T follicular helper cell (primary cell): ENCODE results near the gene NADK2.
"Not testable (repeated sequence)": the region's sequence is repeated elsewhere in the genome, so short reads cannot be mapped to it uniquely, and the experiment has no call there.

Experiments
- DNase-seq: peaks from one replicate; pipeline ENCODE4 v3.0.0-alpha.2; 2020; ENCODE audit warnings: low read depth

NADK2 gene

GRCh38 chr5:36206913-36207312 is 34.8 kb downstream of the NADK2 start:
- DNase-seq = no peak

DNA sequence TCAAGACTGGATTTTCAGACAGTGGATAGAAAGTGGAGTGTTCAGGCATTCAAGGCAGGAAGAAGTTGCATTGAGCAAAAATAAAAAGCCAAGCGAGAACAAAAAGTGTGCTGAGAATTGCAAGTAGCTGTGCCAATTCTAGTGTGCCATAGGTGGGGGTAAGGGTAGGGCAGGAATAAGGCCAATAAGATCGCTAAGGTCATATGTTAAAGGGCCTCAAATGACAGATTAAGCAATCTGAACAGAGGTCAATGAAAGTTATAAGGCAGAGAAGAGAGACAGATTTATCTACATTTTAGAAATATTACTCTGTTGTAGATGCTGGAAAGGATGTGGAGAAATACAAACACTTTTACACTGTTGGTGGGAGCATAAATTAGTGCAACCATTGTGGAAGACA is 36.4 kb downstream of the NADK2 start:
- DNase-seq = no peak

- no peak for DNase-seq
Measured at GRCh38 chr5:36202521-36202961, 39.2 kb downstream of the NADK2 start.

GRCh38 chr5:36200513-36200912 is 41.2 kb downstream of the NADK2 start:
- no peak for DNase-seq

GRCh38 chr5:36199620-36200019 is 42.1 kb downstream of the NADK2 start:
- no peak for DNase-seq

- not testable (repeated sequence) for DNase-seq
Measured at GRCh38 chr5:36198783-36199182, 42.9 kb downstream of the NADK2 start.

DNA sequence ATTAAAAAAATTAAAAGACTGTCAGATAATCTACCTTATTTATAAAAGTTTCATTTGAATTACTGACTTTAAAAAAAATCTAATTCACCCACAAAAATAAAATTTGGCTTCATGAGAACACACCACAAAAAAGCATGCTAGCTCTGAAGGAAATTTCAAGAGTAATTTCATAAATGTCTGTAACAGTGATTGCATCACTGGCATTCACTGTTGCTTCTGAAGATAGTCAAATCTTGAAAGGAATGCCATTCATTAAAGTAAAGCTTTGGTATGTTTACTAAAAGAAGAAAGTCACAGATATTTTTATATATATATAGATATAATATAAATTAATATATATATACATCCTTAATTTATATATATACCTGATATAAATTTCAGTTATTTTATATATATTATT is 43.4 kb downstream of the NADK2 start:
- no peak for DNase-seq

DNA sequence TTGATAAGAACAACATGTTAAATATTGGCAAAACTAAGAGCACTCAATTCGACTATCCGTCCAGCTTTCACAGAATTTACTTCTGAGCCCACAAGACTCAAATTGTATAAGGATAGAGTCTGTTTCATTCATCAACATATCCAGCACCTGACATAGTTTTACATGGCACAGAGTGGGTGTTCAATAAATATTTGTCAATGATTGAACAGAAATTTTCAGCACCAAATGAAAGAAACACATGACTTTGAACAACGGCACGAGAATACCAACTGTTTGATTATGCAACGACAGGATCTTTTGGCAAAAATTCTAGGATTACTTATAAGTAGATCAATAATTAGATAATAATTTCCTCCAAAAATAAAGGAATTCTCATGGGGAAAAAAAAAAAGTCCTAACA is 48.0 kb downstream of the NADK2 start:
- no peak for DNase-seq

DNA sequence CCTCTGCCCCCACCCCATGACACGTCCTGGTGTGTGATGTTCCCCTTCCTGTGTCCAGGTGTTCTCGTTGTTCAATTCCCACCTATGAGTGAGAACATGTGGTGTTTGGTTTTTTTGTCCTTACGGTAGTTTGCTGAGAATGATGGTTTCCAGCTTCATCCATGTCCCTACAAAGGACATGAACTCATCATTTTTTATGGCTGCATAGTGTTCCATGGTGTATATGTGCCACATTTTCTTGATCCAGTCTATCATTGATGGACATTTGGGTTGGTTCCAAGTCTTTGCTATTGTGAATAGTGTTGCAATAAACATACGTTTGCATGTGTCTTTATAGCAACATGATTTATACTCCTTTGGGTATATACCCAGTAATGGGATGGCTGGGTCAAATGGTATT is 57.3 kb downstream of the NADK2 start:
- not testable (repeated sequence) for DNase-seq

GRCh38 chr5:36181774-36182173 is 60.0 kb downstream of the NADK2 start:
- DNase-seq = no peak

GRCh38 chr5:36180556-36181350 is 61.0 kb downstream of the NADK2 start:
- DNase-seq = no peak

DNA sequence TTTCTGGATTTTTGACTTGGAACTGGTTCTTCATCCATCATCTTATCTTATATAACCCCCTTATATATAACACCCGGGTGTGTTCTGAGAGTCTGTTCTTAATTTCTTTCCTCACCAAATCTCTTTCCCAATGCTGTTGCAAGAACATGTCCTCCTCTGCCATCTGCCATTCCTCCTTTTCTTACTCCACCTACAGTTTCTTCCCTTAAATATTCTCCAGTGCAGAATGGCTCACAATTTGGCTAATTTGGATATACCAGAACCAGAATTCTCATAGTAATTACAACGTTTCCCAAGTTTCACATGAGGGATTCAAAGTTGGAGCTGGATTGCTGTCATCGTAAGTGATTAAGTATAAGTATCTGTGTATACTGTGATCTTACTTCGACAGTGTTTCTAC is 61.8 kb downstream of the NADK2 start:
- no peak for DNase-seq

DNA sequence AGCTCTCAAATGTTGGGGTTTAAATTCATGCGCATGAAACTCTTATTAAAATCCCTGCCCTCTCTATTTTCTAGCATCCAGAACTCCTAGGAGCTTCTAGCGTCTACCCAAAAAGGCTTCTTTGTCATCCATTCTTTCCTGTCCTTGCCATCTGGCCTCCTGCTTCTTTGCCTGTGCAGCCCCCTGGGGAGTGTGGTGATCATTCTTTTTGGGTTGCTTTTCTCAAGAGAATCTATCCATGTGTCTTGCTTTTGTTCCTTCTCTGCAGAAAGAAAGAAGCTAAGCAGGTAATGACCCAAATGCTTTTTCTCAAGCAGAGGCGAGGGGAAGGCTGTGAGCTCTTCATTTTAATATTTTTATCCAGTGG is 63.2 kb downstream of the NADK2 start:
- no peak for DNase-seq

- DNase-seq = no peak
Measured at GRCh38 chr5:36177715-36178523, 63.8 kb downstream of the NADK2 start.

DNA sequence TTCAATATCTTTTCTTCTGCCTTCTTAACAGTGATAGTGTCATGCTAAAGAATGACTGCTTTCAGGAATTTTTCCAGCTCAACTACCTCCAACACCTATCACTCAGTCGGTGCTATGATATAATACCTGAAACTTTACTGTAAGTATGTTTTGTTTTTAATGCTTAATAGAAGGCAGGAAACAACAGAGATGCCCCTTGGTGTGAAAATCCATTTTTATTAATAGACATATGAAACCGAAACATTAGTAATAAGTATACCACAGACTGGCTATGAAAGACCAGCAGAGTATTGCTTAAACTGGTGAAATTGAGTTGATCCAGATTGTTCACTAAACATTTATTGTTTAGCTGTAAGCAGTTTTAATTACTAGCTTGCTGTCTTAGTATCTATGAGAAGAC is 64.6 kb downstream of the NADK2 start:
- DNase-seq = no peak

- DNase-seq = no peak
Measured at GRCh38 chr5:36175043-36175442, 66.7 kb downstream of the NADK2 start.

GRCh38 chr5:36174119-36174518 is 67.6 kb downstream of the NADK2 start:
- no peak for DNase-seq

GRCh38 chr5:36173426-36173825 is 68.3 kb downstream of the NADK2 start:
- DNase-seq = no peak

DNA sequence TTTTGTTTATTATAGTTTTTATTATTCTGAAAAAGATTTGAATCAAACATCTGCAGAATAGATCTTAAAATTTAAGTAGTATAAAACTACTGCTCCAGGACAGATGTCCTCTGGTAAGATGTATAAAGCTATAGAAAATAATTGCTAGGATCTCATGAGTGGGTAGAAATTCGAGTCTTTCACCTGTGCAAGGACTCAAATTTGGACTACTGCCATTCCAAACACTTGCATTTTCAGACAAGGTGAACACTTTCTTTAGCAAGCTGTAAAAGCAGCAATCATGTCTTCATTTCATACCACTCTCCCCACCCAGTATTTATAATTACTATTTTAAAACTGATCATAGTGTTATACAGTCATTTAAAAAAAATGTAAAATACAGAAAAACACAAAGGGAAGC is 69.1 kb downstream of the NADK2 start:
- no peak for DNase-seq

DNA sequence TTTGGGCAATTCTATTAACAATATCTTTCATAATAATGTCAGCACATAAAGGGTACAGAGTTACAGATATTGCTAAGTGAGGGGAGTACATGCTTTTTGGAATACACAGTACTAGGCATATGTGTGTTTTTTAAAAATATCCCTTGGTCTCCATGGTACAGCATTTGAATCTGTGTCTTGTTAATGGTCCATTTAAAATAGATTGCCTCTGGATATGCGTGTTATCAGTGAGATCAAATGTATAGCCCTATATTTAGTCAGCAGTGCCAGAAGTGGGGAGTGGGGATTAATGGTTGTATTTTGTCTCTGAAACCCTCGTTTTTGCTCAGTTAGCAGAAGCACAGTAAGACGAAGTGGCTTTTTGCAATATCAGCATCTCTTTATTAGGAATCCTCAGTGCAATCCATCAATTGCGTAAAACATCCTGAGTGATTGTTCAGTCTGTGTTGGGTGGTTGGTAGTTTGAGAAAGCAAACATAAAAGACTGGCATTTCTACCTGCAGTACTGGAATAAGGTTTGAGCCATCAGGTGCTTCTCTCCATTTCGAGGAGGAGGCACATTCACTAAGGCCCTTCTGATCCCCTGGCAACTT is 70.8 kb downstream of the NADK2 start:
- no peak for DNase-seq

GRCh38 chr5:36168737-36169136 is 73.0 kb downstream of the NADK2 start:
- no peak for DNase-seq

DNA sequence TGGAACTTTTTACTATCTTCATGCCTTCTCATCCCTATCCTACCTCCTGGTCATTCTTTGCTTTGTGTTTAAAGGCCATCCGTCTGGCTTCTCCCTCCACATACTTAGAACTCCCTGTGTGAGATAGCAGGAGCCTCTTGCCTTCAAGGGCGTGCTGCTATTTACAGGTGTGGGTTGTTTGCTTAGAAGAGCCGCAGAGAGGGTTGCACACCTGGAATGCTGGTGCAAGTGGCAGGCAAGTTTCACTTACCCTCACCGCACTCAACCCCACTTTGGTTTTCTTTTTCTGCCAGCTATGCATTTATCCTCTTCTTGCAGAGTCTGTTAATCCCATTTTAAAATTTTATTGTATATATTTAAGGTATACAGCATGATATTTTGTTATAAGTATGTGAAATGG is 77.3 kb downstream of the NADK2 start:
- no peak for DNase-seq
